LoVo (cell line): ENCODE results near the gene TMEM41B.
A peak's percentile ranks its signal among the peaks of the same experiment; 100 is the strongest.
"Not testable (repeated sequence)": the region's sequence is repeated elsewhere in the genome, so short reads cannot be mapped to it uniquely, and the experiment has no call there.

Experiments used
- DNase-seq: peaks from one replicate; pipeline ENCODE4 v3.0.0-alpha.2; 2016; ENCODE audit warnings: low spot score

TMEM41B gene

GRCh38 chr11:9310485-9311090, 3.8 kb downstream of the TMEM41B start:
- DNase-seq = no peak

DNA sequence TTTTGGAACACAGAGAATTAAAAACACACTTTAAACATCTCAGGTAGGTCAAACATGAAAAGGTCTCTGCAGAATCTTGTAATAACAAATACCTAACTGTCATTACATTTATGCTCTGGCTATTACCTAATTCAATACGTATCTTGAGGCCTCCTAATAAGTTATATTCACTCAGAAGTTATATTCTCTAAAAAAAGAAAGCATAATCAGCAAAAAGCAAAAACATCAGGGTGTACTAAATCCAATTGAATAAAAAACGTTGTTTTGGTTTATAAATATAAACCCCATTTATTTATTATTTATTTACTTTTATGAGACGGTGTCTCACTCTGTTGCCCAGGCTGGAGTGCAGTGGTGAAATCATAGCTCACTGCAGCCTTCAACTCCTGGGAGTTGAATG, 10.2 kb downstream of the TMEM41B start:
- DNase-seq = no peak

DNA sequence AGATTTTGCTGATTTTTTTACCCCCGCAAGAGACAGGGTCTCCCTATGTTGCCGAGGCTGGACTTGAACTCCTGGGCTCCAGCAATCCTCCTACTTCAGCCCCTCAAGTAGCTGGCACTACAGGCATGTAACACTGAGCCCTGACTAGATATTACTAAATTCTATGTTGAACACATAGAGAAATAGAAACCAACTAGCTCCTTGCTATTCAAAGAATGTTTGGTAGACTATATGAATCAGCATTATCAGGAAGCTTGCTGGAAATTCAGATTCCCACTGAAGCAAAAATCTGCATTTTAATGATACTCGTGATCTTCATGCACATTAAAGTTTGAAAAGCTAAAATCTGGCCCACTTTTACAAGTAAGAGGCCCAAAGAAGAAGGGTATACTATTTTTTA, 11.9 kb downstream of the TMEM41B start:
- no peak for DNase-seq

DNA sequence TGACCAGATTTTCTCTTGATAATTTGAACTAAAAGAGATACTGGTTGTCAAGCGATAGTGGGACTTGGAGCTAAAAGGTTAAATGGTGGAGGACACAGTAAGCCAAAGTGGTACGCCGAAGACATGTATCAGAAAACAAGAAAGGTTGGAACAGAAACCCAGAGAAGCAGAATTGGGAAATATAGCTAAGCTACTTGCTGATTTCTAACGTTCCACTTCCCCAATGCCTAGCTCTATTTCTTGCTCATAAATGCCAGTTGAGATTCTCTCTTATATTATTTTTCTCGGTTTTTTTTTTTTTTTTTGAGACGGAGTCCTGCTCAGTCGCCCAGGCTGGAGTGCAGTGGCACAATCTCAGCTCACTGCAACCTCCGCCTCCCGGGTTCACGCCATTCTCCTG, 12.7 kb downstream of the TMEM41B start:
- no peak for DNase-seq

GRCh38 chr11:9293646-9294045, 20.7 kb downstream of the TMEM41B start:
- no peak for DNase-seq

DNA sequence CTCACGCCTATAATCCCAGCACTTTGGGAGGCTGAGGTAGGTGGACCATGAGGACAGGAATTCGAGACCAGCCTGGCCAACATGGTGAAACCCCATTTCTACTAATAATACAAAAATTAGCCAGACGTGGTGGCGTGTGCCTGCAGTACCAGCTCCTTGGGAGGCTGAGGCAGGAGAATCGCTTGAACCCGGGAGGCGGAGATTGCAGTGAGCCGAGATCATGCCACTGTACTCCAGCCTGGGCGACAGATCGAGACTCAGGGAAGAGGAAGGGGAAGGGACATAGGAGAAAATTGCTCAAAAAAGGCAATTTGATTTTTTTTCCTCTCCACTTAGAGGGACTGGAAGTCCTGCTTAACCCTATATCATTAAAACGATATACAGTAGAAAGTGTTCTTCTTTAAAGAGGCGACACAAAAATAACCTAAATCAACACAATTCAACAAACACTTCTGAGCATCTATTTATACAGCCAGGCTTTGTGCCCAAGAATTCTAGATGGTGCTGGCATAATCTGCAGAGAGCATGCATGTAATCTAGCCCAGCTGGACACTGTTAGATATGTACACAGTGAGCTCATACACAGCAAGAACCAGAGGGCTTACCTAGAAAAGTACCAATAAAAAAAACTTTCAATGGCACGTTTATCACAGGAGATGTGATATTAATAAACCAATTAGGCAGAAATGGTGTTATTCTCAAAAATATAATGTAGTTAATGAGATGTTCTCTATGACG, 28.4 kb downstream of the TMEM41B start:
- DNase-seq = no peak

DNA sequence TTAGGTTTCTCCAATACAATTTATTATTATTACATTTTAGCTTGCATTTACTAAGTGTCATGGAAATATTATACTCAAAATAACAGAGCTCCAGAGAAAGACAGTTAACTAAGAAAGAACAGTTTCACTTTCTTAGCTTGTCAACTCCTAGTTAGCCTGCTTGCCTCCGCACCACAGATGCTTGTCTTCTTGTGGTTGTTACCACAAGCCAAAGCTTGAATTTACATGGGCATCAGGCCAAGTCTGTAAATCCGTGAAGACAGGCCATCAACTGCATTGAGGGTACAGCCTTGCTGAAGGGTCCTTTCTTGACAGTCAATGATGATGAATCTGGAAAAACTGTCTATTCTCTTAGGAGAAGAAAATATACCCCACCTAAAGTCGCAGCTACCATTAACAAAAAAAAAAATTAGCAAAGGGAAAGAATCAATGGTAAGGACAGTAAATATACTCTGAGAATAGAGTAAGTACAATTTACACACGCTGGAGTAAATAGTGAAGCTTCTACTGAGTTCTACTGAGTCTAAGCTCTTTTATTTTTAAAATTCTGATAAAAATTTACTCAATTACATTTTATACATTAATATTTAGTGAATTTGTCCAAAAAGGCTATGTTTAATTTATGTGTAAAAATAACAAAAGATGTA, 33.6 kb downstream of the TMEM41B start:
- peak; percentile 46 for DNase-seq

GRCh38 chr11:9277176-9277575, 37.2 kb downstream of the TMEM41B start:
- DNase-seq = no peak

DNA sequence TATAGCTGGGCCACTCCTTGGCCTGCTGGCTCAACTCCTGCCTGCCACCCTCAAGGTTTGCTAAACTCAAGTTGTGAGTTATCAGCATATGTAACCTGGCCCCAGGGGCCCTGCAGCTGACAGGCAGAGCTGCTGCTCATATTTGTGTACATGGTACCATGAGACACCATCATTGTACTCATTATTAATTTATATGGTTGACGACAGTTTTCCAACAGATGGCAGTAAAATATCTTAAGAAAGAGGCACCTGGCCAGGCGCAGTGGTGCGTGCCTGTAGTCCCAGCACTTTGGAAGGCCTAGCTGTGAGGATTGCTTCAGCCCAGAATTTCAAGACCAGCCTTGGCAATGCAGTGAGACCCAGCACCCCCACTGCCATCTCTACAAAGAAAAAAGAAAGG, 37.8 kb downstream of the TMEM41B start:
- DNase-seq = no peak

- no peak for DNase-seq
These were observed 39.7 kb downstream of the TMEM41B start for GRCh38 chr11:9274499-9275258.

DNA sequence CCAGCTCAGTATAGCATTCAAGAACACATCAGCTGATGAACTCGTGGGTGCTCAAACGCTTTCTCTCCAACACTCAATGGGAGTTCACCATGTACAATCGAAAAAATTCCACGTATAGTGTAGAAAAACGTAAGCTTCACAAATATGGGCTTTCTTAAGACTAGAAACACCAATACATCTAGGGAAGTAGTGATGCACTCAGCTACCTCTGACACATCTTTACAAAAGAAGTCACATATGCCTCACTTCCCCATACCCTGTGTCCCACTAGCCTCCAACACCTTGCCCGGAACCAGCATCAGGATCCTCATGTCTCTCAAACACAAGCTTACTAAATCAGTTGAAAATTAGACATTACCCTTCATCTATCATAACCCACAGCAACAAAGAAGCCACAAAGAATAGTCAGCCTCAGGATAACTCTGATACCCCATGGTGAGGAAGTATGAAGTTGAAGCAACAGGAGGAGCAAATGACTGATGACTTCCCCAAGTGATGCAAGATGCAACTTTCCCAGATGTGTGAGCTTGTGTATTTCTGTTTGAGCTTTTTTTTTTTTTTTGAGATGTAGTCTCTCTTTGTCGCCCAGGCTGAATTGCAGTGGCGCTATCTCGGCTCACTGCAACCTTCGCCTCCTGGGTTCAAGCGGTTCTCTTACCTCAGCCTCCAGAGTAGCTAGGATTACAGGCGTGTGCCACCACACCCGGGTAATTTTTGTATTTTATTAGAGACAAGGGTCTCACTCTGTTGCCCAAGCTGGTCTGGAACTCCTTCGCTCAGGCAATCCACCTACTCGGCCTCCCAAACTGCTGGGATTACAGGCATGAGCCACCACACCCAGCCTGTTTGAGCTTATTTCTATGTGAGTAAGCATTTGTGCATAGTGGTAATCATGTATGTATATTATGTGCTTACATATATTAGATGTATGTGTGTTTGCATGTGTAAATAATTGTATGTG, 40.7 kb downstream of the TMEM41B start:
- no peak for DNase-seq

- no peak for DNase-seq
These were observed 44.8 kb downstream of the TMEM41B start for GRCh38 chr11:9269492-9270013.

DNA sequence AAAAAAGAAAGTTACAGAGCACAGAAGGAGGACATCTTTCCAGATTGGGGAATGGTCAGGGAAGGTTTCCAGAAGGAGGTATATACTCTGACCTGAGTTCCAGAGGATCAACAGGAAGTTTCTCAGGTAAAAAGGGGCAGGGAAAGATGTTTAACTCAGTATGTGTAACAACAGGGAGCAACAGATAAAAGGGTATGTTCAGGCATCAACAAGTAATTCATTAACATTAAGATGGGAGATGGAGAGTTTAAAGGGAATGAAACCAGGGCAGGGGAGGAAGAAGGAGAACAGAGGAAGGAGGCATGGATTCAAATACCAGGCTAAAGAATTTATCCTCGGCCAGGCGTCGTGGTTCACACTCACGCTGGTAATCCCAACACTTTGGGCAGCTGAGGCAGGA, 46.7 kb downstream of the TMEM41B start:
- no peak for DNase-seq

DNA sequence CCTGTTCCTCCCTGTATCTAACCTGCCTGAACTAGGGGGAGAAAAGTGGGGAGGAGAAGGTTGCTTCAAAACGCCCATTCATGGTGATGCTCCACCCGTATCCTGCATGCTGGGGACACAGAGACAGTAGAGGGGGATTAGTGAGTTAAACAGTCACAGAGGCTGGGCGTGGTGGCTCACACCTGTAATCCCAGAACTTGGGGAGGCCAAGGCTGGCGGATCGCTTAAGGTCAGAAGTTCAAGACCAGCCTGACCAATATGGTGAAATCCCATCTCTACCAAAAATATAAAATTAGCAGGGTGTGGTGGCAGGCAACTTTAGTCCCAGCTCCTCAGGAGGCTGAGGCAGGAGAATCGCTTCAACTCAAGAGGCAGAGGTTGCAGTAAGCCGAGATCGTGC, 47.5 kb downstream of the TMEM41B start:
- no peak for DNase-seq

DNA sequence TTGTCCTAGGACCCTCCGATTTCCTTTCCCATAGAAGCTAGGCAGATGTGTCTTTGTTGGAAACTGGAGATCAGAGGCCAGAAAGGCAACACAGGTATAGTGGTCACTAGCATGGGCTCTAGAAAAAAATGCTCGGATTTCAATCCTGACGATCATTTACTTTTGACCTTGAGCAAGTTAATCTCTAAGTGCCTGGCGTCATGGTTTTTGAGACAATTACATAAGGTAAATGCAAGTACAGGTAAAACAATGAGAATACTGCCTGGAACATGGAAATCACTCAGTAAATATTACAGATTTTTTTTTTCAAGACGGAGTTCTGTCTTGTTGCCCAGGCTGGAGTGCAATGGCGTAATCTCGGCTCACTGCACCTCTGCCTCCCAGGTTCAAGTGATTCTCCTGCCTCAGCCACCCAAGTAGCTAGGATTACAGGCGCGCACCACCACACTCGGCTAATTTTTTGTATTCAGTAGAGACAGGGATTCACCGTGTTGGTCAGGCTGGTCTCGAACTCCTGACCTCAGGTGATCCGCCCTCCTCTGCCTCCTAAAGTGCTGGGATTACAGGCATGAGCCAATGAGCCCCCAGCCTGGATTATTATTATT, 48.2 kb downstream of the TMEM41B start:
- DNase-seq = no peak

DNA sequence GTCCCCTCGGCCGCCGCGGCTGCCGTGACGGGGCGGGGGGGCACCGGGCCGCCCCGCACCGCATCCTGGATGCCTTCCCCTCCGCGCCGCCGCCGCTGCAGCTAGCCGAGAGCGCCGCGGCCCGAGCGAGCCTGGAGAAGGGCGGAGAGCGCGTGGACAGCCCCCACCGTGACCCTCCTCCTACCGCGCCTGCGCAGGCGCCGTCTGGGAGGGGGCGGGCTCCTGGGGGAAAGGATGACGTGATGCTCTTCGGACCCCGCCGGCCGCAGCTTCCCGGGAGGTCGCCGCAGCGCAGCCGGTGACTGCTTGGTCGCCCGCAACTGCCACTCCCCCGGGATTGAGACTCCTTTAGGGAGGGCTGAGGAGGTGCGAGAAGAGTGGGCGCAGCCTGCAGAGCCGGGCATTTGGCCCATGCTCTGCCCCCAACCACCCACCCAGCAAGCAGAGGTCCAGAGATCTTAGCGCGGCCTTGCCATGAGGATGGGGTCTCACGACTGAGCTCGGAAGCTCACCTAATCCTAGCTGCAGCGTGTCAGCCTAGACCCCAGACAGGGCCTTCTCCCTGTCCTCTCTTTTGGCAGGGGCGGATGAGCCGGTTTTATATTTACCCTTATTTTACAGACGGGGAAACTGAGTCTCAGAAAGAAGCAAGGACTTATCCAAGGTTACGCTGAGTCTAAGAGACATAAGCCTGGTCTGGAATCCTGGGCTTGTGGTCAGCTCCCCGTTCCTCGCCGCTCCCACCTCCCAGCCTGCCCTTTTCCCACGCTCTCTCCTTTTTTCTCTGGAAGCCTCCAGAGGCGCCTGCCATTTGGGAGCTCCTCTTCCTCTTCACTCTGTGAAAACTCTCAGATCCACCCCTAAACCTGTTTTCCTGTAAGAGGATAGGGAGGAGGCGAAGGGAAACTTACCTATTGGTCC, 48.9 kb downstream of the TMEM41B start, which contains the start of gene DENND5A:
TSS of gene DENND5A (minus strand) at position 140 of the 921 bp plus-strand sequence. CDS start 281 bp downstream, outside the sequence.
- peak; percentile 84 for DNase-seq

GRCh38 chr11:9264316-9265210, 49.8 kb downstream of the TMEM41B start:
- peak; percentile 32 for DNase-seq

GRCh38 chr11:9263840-9264315, 50.5 kb downstream of the TMEM41B start:
- no peak for DNase-seq

DNA sequence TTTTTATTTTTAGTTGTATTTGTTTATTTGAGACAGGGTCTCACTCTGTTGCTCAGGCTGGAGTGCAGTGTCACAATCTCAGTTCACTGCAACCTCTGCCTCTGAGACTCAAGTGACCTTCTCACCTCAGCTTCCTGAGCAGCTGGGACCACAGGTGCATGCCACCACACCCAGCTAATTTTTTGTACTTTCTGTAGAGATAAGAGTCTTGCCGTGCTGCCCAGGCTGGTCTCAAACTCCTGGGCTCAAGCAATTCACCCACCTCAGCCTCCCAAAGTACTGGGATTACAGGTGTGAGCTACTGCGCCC, 53.6 kb downstream of the TMEM41B start:
- not testable (repeated sequence) for DNase-seq
